NCI-H524 (cell line): ENCODE measurements around the gene TGFB2.

Experiments
- DNase-seq, 2 experiments: peaks; one replicate each; lab custom pipeline; 2025; lab: John Stamatoyannopoulos, UW

Gene TGFB2

DNA sequence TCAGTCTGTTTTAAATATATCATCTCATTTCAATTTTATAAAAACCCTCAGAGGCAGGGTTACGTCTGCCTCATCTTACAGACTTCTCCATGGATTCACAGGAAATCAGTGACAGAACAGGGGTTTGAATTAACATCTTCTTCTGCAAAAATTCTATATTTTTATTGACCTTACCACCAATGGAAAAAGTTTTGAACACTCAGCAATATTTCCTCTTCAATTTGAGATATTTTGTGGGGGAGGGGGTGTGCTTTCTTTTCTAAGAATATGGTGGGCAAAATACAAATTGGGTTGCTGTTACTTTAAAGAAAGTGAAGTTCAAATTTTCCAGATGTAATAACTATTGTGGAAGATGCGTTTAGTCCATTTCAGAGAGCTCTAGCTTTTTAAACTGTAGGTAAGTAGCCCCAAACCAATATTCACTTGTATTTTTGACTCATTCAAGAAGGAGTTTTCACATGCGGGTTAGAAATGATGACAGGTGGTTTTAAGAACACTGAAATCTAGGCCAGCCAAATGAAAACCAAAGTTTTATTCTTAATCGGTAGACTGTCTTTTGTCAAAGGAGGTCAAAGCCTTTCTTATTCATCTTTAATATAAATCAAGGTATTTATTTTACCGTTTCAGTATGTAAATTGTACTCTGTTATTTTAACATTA lies 17.4 kb downstream of the TGFB2 start:
- DNase-seq: no peak

DNA sequence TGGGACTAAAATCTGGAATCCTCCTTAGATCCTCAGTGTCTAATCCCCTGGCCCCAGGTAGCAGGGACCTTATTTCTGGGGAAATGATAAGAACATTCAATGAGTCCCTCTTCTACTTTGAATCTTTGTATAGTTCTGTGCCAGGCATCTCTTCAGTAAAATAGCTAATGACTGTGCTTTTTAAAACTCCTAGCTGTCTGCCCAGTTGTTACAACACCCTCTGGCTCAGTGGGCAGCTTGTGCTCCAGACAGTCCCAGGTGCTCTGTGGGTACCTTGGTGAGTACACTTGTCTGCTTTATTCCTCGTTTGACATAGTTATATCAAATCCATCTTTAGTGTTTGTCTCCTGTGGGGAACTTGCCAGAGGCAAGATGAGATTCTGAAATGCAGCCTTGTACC lies 18.0 kb downstream of the TGFB2 start:
- no peak for DNase-seq

DNA sequence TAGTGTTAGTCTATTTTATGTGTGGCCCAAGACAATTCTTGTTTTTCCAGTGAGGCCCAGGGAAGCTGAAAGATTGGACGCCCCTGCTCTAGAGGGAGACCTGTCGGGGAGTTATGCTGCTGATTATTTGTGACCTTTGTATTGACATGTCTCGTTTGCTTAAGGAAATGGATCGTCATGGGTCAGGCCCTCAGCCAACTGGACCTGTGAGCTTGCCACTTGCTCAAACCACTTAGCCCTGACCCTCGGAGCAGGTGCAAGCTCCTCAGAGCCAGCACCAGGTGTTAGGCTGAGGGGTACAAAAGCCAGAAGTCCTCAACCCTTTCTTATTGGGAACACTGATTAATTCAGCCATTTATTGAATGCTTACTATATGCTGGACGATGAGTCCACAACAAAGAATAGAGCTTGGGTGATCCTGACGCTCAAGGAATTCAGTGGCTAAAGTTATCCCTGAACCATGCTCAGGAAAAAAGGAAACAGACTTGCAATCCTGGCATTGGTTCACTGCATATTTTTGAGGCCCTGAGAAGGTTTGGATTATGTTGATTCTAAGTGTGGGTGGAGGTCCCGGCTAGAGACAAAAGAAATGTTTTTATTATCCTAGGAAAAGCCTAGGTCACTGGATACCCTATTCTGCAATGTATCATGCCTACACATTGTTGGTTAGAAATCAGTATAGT lies 19.0 kb downstream of the TGFB2 start:
- DNase-seq: no peak

DNA sequence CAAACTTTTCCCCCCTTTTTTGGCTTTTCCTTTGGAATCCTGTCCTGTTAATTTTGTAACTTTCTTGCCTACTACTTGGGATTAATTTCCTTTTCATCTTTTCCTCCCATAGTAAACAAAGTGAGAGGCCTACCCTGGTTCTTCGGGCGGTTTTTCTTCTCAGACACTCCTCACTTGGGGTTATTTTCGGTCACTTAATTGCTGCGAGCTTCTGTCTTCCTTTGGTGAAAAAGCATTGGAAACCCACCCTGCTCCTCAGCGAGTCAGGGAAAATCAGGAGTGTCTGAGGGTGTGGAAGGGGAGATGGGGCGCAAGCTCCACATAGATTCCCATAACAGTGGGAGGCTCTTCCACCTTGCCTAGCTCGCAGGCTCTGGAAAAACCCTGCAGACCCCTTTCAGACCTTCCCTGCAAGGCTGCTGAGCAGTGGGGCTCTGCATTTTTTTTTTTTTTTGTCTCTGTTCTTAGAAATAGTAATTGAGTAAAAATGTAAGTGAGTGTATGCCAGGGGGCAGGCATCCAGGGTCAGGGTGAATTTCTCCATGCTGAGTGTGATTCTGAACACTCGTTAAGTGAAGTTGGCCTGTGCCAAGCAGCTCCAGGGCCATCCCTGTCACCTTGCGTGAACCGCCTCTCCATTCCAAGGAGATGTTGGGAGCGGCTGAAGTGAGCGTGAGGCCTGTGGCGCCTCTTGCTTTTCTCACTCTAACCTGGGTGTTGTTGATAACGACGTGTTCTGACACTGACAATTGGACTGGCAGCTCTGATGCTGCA lies 20.3 kb downstream of the TGFB2 start:
- no peak for DNase-seq

DNA sequence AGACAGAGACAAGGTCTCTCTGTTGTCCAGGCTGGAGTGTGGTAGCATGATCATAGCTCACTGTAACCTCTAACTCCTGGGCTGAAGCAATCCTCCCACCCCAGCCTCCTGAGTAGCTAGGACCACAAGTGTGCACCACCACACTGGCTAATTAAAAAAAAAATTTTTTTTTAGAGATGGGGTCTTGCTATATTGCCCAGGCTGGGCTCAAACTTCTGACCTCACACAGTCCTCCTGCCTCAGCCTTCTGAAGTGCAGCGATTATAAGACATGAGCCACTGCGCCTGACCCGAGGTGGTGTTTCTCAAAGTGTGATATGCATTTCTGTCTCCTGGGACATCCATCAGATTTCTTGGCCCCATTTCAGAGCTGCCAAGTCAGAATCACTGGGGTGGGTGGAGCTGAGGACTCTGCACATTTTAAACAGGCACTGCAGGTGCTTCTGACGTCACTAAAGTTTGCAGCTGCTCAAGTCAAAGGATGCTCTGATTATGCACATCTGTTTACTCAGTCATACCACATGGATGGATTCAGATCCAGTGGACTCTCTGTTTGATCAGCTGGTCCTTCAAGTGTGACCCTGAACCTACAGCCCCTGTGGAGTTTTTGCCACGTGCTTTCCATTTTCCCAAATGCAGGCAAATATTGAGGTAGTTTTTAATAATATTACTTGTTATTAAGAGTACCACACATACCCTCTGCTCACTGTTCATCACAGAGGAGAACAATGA lies 21.4 kb downstream of the TGFB2 start:
- DNase-seq: no peak

DNA sequence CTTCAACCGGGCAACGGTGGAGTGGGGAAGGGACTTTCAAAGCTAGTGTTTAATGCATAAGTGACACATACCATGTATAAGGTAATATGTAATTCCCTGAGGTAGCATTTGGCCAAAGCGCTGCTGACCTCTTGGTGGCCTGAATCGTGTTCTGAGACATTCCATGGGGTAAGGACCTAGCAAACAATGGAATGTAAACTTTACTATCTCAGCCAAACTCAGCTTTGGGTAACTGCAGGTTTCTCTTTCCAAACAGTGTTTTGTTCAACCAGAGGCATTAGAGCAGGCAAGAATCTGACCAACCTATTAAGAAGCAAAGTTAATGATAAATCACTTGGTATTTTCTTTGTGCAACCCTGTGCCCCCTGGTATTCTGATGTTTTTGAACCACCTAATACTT lies 22.0 kb downstream of the TGFB2 start:
- no peak for DNase-seq

DNA sequence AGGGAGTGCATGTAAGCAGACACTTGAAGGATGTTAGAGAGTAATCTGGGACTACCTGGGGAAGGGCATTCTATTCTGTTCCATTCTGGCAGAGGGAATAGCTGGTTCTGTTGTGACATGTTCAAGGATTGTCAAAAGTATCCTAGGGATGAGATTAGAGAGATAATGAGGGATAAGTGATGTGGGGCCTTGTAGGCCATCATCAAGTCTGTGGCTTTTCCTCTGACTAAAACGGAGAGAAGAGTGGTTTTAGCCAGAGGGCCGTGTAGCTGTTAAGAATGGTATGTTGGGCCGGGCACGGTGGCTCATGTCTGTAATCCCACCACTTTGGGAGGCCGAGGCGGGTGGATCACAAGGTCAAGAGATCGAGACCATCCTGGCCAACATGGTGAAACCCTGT lies 23.6 kb downstream of the TGFB2 start:
- DNase-seq: peak in 1 of 2 experiments; percentile 45

DNA sequence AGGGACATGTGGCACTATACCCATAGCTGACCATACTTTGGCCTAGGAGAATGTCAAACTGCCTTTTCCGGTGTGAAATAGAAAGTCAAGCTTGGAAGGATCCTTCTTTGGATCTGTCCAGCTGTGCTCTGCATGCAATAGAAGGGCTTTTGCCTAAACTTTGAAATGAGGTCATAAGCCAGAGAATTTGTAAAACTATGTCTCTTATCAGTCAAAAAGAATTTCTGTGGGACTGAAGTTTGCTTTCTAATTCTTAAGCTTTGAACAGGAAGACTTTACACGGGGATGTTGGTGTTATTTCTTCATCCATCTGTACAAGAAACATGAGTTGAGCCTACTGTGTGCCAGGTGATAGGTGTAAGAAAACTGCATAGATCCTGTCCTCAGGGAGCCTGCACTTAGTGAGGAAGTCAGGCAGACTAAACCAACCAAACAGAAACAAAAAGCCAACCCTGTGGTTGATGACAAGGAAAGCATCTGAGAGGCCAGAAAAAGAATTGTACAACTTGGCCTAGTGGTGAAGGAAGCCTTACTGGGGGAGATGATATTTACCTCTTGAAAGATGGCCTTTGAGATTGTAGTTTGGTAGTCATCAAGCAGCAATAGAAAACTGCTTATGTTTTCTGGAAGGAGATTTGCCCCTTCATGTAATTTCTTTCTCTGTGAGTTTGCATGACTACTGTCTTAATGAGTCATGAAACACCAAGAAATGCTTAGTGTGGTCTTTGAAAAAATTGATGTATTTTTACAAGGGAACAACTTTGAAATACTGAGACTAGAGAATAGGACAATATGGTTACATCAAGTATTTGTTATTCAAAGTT lies 24.8 kb downstream of the TGFB2 start:
- DNase-seq: no peak

DNA sequence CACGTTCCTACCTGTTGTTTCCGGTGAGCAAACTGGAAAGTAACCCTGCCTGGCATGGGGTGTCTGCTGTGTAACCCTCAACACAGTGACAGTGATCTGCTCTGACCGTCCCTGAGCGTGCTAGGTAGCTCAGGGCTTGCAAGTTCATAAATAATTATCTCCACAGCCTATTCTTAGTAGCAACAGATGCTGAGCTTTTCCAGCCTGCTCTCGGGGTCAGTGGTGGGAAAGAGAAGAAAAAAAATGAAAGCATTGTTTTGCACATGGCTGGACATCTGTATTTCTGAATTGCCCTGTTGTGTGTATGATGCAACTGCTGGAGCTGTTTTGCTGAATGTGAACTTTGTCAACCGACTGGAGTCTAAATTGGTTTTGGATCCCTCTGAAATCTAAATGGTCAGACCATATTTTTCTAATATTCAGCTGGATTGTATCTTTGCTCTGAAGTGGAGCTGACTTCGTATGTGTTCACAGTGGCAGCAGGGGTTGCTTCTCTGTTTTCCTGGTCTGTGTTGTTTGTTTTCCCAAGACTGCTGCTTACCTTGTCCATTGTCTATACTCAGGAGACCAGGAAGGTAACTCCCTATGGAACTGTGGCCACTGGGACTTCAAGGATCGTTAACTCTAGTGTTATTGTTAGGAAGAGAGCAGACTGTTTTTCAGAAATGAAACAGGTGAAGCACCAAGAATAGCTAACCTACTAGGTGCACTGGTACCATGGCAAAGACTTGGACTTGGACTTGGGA lies 27.0 kb downstream of the TGFB2 start:
- peak in 1 of 2 experiments; percentile 16 for DNase-seq

DNA sequence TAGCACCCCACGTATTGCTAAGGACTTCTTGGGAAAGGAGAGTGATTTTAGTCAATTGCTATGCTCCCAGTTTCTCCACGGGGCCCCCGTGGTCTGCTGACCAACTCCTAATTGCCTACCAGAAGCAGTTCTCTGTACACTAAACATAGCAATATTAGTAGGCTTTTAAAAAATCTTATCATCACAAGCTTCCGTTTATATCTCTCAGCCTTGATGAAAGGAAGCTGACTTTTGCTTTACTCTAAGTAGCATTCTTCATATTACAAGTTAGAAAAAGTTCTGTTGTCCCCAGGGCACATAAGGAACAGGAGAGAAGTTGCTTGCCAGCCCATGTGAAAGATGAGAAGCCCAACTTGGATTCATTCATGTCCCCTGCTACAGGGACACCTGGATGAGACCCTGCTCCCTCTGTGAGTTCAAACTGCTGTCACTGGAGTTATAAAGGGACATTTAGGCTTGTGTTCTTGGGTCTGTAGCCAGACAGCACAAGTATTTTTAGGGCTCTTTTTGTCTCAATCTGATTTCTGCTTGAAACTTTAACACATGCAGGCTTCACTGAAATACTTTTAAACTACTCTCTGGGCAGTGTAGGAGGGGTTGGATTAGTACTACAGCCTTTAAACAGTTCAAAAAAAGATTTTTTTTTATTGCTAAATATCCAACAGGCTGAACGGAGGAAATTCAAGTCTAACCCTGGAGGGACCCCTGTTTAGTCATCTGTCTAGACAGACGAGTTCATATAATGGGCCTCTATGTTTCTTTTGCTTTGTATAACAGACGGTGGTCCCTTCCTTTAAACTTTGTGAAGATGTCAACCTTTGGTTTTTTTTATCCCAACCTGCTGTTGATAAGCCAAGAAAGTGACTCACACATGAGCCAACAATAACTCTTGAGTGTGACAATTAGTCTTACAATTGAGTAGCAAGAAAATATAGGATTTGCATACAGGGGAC lies 29.5 kb downstream of the TGFB2 start:
- DNase-seq: no peak

DNA sequence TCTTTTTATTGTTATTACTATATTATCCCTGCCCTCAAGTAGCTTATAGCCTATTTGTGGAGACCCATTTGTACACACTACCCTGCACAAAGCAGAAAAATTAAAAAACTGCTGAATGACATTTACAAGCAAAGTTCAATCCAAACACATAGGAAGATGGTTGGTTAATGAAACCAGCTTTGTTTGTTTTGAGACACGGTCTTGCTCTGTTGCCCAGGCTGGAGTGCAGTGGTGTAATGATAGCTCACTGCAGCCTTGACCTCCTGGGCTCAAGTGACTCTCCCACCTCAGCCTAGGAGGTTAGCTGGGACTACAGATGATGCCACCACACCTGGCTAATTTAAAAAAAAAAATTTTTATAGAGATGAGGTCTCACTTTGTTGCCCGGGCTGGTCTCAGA lies 31.6 kb downstream of the TGFB2 start:
- DNase-seq: no peak

DNA sequence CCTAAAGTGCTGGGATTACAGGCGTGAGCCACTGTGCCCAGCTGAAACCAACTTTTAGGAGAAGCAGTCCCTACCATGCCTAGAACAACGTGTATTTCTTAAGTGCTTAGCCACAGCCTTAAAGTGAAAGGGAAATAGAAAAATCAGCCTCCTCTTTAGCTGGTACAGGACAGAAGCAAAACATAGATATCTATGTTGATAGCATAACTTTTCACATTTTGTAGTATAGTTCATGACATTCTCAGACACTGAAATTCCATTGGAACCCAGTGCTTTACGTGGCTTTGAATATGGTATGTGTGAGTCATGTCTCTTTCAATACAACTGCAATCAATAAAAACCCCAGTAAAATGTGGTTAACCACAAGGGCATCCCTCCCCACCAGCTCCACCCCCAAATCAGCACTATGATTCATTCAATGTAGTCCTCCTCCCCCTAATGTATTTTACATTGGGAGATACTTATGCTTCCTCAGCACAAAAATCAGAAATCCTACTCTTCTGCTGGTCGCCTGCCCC lies 32.1 kb downstream of the TGFB2 start:
- no peak for DNase-seq

DNA sequence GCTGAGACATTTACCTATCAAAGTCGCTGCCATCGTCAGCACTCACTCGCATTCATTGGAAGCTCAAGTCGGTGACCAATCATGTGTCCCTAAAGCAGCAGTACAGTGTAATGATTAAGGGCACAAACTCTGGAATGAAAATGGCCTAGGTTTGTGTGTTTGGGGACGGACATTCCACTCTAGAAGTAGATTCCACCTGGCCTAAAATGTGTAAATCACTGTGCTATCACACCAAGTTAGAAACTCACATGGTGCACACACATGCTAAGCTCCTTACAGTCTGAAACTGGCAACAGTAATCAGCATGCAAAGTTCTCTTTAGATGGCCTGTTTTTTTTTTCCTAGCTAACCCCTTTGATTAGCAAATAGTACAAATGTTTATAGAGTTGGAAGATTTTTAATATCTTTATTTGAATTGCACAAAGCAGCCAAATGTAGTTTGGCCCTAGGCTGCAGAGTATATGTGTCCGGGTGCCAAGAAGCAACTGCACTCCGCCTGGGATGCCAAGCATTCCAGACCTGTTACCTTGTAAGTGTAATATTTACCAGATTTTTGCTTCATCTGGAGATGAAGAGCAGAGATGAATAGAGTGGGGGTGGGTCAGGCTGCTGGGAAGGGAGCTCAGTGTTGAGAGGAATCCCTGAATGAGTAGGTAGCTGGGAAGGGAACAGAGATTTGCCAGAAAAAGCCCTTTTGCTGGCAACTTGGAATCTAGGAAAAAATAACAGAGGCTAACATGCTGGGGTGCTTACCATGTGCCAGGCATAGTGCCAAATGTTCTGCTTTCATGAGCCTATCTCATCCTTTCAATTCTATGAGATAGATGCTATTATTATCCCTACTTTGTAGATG lies 35.2 kb downstream of the TGFB2 start:
- no peak for DNase-seq

DNA sequence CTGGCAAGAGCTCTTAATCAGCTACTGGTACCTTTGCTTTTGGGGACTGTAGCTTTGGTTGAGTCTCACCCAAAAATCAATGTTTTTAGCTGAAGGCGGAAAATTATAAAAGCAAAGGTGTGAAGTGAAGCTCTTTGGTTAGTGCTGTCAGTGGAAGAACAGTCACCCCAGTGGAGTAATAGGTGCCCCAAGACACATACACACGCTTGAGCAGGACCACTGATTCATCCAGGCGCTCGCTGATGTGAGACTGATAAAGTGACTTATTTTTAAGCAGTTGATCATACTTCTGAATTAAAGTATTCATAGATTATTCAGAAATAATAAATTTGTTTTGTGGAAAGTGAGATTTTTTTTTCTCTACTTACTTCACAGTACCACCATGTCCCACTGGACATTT lies 37.1 kb downstream of the TGFB2 start:
- DNase-seq: no peak

DNA sequence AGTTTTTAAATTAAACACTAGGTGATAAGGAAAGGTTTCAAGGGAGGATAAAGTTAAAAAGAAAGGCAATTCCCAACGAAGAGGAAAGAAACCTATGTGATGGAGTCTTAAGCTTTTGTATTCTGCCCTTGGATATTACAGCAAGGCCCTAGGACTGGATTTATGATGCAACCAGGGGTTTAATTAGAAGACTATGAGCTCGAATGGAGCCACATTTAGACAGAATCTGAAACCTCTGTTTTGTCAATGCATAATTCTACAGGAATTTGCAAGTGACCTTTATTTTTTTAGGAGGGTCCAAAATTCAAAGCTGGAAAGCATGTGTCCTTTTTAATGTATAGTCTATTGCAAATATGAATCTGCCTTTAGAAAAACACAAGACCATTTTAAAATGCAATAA lies 37.9 kb downstream of the TGFB2 start:
- DNase-seq: no peak

DNA sequence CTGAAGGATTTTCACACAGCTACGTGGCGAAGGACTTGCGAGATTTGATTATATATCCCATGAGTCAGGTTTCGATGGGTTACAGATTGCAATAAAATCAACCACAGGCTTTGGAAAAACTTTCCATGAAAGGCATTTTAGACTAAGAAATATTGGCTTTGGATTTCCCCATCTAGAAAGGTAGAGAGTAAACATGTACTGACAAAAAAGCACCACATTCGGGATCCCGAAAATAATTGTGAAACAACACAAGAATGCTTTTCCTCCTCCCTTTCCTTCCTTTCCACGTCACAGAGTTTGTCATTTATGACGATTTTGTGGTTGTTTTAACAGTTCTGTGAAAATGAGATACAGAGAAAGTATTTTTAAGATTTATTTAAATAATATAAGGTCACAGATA lies 38.5 kb downstream of the TGFB2 start:
- DNase-seq: no peak

DNA sequence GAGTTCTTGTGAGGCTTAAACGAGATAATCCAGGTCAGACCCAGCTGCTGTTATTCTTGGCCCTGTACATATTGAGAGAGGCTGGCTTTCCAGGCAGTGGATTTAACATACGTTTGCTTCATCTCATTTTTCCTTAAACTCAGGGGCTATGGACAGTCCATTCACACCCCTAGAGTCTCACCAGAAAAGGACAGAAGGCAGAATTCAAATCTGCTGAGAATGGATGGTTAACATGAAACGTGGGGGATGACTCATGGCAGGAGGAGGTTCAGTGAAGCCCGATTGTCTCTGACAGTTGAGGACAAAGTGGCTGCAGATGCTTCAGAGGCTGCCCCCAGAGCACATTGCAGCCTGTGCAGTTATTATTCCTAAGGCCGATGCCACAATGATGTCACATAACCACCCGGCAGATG lies 39.5 kb downstream of the TGFB2 start:
- peak; percentile 90 to 96 for DNase-seq

DNA sequence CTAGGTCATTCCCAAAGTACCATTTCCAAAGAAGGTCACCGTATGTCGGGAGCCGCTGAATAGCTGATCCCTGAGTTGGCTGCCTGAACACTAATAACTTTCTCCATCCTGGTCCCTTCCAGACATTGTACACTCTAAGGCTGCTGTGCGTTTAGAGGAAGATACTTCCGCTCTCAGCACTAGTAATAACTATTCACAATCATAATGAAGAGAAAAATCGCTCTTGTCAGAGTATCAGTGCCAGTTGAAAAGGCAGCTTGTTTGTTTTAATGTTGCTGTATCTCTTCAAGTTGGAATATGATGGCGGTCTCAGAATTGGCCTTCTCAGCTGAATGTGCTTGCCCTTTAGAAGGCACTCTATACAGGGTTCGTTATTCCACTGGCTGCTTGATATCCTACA lies 43.5 kb downstream of the TGFB2 start:
- DNase-seq: no peak

DNA sequence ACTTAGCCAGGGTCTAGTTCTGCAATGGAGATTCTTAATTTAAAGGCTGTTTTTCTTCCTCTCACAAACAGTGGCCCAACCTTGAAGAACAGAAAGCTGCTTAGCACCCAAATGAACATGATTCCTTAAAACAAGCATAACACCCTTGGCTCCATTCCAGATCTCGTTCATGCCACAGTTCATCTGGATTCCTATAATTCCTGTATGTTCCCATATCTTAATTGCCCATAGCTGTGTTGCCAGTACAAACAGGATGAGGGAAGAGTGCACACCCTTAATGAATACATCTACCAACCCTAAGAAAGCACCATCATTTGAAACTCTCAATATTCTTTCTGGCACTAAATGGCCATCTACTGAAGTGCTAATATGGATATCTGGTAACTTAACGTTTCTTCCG lies 45.5 kb downstream of the TGFB2 start:
- peak in 1 of 2 experiments; percentile 30 for DNase-seq
